Measurements from ENCODE around the gene TMEM235.
A peak's percentile ranks its signal among the peaks of the same experiment; 100 is the strongest.

The TMEM235 gene

DNA sequence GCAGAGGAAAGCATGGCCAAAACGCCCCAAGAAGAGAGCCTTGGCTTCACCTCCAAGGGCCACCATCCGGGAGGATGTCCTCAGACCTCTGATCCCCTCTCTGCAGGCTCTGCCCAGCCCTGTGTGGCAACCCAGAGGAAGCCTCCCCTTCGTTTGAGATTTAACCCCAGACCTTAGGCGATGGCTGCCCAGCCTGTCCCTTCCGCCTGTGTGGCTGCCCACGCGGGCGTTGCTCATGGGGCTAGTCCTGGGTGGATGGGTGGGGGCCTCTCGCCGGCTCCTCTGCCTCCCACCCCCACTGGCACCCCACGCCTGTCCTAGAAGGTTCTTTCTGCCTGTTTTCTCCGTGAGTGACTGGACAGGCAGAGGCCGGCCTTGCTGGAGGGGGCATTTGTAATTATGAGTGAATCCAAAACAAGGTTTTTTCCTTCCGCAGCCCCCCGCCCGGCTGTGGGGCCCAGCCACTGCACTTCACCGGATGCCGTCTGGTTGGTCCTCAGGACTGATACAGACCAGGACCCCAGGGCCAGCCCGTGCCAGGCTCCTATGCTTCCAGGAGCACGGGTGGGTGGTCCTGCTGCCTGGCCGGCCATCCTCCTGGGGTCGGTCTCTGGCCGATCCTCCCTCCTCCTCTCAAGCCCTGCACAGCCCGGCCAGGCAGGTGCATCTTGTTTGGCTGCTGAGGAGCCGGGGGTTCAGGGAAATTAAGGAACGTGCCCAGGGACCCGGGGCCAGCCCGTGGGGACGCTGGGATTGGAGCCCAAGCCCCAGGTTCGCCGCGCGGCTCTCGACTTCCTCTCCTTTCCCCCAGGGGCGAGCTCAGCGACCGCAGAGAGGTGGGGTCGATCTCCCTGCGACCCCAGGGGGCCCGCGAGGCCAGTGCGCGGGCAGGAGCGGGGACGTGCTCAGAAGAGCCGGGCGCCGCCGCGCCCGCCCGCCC is at the start of gene TMEM235:
Gene TMEM235, plus strand, starts transcription at position 636 of the 940 bp plus-strand sequence. CDS start 393 bp downstream, outside the sequence.
- no peak for DNase-seq (ENCODE audit: low spot score)

DNA sequence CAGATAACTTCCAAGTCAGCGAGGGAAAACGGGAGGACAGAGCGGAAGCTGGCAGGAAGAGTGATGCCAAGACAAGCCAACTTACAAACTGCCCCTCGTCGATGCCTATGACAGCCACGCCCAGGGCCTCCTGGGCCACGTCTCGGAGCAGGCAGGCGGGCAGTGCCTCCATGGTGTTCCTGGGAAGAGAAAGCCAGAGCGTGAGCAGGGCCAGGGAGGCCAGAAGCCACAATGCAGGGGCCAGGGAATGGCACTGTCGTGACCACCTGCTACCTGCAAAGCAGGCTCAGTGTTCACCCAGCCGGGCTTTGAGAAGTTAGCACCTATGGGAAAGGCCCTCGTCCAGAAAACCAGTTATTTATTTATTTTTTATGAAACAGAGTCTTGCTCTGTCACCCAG is 48.9 kb upstream of the TMEM235 start:
- DNase-seq (ENCODE audit: low spot score), result no peak

DNA sequence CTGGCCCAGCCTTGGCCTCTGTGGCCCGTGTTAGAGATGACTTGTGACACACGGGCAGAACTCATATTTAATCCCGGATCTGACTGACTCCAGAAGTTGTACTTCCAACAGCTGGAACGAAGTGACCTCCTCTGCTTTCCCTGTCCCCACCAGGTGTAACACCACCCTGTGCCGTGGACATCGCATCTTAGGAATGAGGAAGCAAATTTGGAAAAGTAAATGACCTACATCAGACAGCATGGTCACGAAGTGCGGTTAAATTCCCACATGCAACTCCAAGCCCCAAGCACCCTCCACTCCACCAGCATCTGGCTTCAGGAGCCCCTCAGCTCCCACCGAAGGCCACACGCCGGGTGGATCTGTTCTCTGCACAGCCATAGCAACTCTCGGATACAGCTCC is 47.5 kb upstream of the TMEM235 start:
- no peak for DNase-seq (ENCODE audit: low spot score)

DNA sequence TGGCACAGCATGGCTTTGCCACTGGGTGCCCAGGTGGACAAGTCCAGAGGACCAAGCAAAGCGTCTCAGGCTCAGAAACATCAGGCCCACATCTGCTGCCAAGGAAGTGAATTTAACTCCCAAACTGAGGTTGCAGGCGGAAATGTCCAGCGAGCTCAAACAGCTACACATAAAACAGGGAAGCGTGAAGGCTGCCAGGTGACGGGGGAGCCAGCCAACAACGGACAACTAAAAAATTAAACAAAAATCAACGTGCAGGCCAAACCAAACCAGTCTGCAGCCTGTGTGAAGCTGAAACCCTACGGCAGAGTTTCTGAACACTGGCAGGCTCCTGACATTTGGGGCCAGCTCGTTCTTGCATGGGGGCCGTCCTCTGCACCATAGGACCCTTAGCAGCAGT is 47.1 kb upstream of the TMEM235 start:
- DNase-seq (ENCODE audit: low spot score), result no peak

DNA sequence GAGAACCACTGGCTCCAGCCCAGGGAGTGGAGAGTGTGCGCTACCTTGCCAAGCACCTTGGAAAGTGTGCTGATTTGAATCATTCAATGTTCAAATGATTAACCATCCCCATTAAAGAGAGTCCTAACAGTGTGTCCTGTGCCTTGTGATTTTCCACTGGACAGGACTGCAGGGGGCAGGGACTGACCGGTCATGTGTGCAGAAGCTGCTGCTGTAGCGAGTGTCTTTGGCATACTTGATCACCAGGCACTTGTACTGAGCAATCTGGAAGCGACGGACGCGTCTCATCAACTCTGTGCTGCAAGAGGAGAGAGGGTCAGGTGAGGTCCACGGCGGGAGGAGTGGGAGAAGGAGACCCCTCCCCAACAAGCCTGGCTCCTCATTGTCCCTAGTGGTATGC is 46.6 kb upstream of the TMEM235 start:
- DNase-seq (ENCODE audit: low spot score), result no peak

DNA sequence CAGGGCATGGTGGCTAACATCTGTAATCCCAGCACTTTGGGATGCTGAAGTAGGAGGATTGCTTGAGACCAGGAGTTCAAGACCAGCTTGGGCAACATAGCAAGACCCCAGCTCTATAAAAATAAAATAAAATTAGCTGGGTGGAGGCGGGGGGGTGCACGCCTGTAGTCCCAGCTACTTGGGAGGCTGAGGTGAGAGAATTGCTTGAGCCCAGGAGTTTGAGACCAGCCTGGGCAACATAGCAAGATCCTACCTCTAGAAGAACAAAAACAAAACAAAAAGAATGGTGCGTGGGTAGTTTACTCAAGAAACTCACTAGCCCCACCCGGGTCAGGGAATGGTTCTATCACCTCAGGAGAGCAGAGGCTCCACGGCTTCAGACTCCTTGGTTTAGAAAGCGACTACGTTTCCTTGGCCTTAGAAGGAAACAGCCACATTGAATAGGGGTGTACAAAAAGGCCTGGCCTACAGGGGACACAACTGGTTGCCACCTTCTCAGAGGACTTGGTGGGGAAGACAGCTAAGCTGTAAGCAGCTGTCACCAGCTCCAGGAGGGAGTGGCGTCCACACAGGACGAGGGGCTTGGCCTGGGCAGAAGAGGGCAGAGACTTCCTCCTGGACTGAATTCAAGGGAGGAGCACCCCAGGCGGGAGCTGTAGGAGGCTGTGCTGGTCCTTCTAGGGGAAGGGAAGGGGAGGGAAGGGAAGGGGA is 45.3 kb upstream of the TMEM235 start:
- DNase-seq (ENCODE audit: low spot score), result no peak

DNA sequence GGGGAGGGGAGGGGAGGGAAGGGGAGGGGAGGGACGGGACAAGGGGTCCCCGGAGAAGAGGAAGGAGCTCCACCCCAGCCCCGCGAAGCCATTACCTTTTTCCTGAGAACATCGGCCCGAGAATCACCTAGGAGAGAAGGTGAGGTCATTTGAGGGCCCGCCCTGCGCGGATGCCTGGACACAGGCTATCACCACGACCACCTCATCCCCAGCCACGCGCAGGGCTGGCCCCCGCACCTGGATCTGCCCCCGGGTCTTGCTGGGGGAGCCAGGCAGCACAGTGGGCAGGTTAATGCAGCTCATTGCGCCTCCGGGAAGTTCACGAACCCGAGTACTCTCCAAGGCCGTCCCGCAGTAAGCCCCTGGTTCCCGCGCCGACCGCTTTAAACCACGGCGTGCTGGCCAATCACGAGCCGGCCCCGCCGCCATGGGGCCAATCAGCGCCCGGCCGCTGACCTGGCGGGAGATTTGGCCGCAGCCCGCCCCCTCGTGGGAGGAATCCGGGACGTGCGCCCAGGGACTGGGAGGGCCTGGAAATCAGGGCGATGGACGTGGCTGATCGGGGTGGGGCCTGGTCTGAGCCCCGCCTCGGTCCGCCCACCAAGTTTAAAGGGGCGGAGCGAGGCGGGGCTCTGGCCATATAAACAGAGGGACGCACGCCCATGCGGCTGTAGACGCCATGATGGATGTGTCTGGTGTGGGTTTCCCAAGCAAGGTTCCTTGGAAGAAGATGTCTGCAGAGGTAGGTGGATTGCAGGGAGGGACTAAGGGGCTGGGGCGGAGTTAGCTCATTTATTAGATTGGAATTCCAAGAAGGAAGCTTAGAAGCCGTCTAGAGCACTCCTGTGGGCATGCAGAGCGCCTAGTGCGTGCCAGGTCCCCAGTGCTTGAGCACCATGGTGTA is 44.5 kb upstream of the TMEM235 start, which contains the start of the genes AFMID and TK1:
Gene AFMID, plus strand, starts transcription at position 671 of the 904 bp plus-strand sequence. Its CDS starts 9 bp downstream, at position 680.
Gene TK1, minus strand, starts transcription at position 361 of the 904 bp plus-strand sequence. Its CDS starts 58 bp downstream, at position 303.
- DNase-seq (ENCODE audit: low spot score), result peak; percentile 100

DNA sequence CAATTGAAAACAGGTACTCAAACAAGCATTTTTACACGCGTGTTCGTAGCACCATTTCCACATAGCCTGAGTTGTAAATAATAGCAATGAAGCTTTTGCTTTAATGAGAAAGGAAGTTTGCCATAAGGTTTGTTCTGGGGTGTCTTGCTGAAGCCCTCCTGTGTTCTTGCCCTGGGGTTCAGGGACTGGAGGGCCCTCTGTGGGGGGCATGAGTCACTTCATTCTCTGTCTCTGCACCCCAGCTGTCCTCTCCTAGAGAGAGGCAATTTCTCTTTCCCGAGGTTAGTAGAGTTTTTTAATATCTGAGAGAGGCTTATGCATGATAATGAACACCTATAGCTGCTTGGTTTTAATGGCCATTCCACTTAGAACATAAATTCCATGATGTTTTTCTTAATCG is 34.7 kb upstream of the TMEM235 start:
- DNase-seq (ENCODE audit: low spot score), result no peak

DNA sequence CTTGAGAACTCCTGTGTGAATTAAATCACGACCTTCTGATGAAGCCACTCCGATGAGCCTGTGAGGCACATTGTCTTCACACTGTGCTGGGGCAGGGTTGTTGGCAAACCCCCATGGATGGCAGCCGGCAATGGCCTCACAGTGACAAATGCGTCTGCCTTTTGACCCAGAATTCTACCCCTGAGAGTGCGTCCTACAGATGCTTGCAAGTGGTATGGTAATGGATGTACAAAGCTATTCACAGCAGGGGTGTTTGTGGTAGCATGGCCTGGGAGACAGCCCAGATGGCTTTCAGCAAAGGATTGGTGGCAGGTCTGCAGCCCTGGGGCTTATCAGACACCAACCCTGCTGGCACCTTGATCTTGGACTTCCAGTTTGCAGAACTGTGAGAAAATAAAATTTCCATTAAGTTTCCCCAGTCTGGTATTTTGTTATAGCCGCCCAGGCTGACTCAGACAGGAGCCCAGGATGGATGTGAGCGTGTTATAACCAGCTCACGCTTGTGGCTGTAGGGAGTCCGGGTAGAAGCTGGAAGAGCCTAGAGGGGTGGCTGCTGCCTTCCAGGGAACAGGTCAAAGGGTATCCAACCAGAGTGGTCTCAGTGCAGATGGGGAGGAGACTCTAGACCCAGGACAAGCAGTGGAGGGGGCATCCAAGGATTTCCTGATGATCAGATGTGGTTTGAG is 34.1 kb upstream of the TMEM235 start:
- no peak for DNase-seq (ENCODE audit: low spot score)

DNA sequence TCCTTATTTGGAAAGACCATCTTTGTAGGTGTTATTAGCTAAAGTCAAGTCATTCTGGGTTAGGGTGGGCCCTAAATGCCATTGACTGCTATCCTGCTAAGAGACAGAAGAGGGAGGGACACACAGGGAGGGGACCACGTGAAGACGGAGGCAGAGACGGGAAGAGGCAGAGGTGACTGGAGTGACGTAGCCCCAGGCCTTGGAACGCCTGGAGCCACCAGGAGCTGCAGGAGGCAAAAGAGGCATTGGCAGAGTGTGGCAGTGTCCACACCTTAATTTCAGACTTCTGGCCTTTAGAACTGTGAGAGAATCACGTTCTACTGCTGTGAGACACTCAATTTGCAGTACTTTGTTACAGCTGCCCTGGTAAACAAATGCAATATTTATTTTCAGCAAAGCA is 31.0 kb upstream of the TMEM235 start:
- DNase-seq (ENCODE audit: low spot score), result no peak

DNA sequence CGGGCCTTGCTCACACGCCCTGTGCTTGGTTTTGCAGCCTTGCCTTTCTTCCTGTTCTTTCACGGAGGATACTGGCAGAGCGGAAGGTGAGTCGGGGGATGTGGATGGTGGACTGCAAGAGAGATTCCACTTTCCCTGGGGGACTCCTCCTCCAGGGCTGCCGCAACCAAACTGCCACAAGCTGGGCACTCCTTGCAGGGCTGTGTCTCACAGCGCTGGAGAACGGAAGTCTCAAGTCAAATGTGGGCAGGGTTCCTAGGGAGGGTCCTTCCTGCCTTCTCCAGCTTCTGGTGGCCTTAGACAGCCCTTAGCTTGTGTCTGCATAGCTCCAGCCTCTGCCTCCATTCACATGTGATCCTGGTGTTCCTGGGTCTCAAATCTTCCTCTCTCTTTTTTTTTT is 28.8 kb upstream of the TMEM235 start:
- no peak for DNase-seq (ENCODE audit: low spot score)

DNA sequence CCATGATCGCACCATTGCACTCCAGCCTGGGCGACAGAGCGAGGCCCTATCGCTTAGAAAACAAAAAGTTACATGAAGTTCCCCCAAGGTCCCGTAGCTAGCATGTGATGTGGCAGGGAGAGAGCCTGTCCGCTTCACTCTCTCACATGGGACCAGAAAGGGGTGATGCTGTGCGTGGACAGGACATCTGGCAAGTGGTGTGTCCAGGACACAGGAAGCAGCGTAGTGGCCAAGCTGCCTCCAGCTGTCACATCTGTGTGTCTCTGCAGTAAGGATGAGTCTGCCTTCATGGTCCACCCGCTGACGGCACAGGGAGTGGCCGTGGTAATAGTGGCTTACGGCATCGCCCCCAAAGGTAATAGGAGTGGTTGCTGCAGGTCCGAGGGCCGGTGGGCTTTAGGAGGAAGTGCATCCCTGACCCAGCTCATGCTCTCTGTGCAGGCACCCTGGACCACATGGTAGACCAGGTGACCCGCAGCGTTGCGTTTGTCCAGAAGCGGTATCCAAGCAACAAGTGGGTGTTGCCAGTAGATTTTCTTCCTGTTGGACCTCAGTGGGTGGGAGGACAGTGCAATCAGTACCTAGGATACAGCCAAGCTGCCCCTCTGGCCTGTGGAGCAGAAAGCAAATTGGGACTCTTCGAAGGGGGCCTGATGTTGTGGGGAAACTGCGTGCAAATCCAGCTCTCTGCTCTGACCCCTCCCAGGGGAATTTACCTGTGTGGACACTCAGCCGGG is 26.9 kb upstream of the TMEM235 start:
- no peak for DNase-seq (ENCODE audit: low spot score)

DNA sequence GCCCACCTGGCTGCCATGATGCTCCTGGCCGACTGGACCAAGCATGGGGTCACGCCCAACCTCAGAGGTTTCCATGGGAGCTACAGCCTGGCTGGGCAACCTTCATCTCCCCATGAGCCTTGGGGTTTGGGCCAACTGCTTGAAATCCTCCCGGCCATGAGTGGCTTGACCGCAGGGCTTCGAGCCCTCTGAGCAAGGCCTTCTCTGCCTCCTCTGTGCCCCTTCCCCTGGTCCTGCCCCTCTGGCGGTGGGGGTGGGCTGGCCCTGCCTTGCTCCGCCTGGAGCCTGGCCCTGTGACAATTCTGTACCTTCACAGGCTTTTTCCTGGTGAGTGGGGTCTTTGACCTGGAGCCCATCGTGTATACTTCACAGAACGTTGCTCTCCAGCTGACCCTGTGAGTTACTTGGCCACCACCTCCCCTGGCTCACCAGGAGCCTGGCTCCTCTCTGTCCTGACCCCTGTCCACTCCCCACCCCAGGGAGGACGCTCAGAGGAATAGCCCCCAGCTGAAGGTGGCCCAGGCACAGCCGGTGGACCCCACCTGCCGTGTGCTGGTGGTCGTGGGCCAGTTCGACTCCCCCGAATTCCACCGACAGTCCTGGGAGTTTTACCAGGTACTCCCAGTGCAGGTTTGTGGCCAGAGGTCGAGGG is 26.2 kb upstream of the TMEM235 start:
- no peak for DNase-seq (ENCODE audit: low spot score)

DNA sequence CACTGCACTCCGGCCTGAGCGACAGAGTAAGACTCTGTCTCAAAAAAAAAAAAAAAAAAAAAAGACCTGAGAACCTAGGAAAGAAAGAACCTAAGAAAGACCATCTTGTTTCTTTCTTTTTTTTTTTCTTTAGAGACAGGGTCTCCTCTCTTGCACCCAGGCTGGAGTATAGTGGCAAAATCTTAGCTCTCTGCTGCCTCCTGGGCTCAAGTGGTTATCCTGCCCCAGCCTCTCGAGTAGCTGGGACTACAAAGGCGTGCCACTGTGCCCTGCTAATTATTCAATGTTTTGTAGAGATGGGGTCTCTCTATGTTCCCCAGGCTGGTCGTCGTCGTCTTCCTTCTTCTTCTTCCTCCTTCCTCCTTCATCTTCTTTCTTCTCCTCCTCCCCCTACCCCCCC is 25.1 kb upstream of the TMEM235 start:
- DNase-seq (ENCODE audit: low spot score), result no peak

DNA sequence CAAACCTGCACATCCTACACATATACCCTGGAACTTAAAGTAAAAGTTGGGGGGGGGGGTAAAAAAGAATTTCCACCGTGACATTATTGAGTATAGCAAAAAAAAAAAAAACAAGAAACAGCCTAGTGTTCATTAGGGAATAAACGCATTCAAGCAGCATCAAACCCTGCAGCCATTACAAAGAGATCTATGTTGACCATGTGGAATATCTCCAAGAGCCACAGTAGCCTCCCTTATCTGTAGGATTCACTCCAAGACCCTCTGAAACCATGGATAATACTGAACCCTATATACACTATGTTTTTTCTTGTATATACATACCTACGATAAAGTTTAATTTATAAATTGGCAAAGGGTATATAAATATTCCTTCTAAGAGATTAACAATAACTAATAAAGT is 22.9 kb upstream of the TMEM235 start:
- DNase-seq (ENCODE audit: low spot score), result no peak

DNA sequence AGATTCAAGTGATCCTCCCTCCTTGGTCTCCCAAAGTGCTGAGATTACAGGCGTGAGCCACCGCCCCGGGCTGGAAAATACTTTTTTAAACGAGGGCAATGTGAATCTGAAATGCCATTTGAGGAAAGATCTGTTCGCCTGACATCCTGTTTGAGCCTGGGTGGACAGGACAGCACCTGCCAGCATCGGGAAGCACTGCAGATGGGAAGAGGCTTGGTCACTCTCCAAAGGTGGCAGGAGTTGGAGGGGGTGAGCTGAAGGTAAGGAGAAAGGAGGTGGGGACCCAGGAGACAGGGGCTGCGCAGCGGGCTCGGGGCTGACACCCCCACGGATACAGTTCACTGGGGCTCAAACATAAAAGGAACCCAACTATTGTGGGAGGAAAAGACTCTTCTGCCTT is 21.3 kb upstream of the TMEM235 start:
- DNase-seq (ENCODE audit: low spot score), result no peak

DNA sequence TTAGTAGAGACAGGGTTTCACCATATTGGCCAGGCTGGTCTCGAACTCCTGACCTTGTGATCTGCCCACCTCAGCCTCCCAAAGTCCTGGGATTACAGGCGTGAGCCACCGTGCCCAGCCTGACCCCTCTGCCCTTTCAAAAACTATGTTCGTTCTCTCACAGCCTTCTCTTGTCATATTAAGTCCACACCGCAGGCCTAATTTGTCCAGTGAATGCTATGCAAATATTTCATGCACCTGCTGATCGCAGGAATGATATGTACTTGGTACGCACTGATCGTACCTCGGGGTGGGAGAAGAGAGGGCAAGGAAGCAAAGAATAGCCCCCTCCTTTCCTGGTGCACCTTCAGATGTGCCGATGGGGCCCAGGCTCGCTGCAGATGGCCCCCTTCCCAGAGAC is 20.4 kb upstream of the TMEM235 start:
- no peak for DNase-seq (ENCODE audit: low spot score)

DNA sequence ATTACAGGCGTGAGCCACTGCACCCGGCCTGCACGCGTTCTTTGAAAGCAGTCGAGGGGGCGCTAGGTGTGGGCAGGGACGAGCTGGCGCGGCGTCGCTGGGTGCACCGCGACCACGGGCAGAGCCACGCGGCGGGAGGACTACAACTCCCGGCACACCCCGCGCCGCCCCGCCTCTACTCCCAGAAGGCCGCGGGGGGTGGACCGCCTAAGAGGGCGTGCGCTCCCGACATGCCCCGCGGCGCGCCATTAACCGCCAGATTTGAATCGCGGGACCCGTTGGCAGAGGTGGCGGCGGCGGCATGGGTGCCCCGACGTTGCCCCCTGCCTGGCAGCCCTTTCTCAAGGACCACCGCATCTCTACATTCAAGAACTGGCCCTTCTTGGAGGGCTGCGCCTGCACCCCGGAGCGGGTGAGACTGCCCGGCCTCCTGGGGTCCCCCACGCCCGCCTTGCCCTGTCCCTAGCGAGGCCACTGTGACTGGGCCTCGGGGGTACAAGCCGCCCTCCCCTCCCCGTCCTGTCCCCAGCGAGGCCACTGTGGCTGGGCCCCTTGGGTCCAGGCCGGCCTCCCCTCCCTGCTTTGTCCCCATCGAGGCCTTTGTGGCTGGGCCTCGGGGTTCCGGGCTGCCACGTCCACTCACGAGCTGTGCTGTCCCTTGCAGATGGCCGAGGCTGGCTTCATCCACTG is 17.3 kb upstream of the TMEM235 start, which contains the start of gene BIRC5:
Gene BIRC5, plus strand, starts transcription at position 238 of the 690 bp plus-strand sequence. Its CDS starts 64 bp downstream, at position 302.
- DNase-seq (ENCODE audit: low spot score), result peak; percentile 97

DNA sequence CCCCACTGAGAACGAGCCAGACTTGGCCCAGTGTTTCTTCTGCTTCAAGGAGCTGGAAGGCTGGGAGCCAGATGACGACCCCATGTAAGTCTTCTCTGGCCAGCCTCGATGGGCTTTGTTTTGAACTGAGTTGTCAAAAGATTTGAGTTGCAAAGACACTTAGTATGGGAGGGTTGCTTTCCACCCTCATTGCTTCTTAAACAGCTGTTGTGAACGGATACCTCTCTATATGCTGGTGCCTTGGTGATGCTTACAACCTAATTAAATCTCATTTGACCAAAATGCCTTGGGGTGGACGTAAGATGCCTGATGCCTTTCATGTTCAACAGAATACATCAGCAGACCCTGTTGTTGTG is 16.7 kb upstream of the TMEM235 start:
- DNase-seq (ENCODE audit: low spot score), result no peak
